ENCODE measurements around the gene LZTFL1. TPM values are rescaled to one million over a fixed set of nuclear protein-coding genes. Genes with fewer than 3 reads are reported as not detected.

LZTFL1 gene
- polyA plus RNA-seq (ENCODE audit: insufficient read length), result 69.8 TPM
- long read RNA-seq, donor 1, full-length matches to known transcripts, result 17 of 17 reads
- long read RNA-seq, donor 1, partial matches to known transcripts, result 0 of 17 reads
- long read RNA-seq, donor 1, other reads (novel, unspliced or antisense), result 0 of 17 reads
- long read RNA-seq, donor 2, full-length matches to known transcripts, result 8 of 8 reads
- long read RNA-seq, donor 2, partial matches to known transcripts, result 0 of 8 reads
- long read RNA-seq, donor 2, other reads (novel, unspliced or antisense), result 0 of 8 reads
- long read RNA-seq, donor 3, full-length matches to known transcripts, result 16 of 16 reads
- long read RNA-seq, donor 3, partial matches to known transcripts, result 0 of 16 reads
- long read RNA-seq, donor 3, other reads (novel, unspliced or antisense), result 0 of 16 reads
- long read RNA-seq, donor 4, result 0 reads
- long read RNA-seq, donor 5, full-length matches to known transcripts, result 13 of 13 reads
- long read RNA-seq, donor 5, partial matches to known transcripts, result 0 of 13 reads
- long read RNA-seq, donor 5, other reads (novel, unspliced or antisense), result 0 of 13 reads
- long read RNA-seq, donor 6, full-length matches to known transcripts, result 17 of 17 reads
- long read RNA-seq, donor 6, partial matches to known transcripts, result 0 of 17 reads
- long read RNA-seq, donor 6, other reads (novel, unspliced or antisense), result 0 of 17 reads
- long read RNA-seq, donor 7, full-length matches to known transcripts, result 19 of 19 reads
- long read RNA-seq, donor 7, partial matches to known transcripts, result 0 of 19 reads
- long read RNA-seq, donor 7, other reads (novel, unspliced or antisense), result 0 of 19 reads
- long read RNA-seq, donor 8, full-length matches to known transcripts, result 9 of 9 reads
- long read RNA-seq, donor 8, partial matches to known transcripts, result 0 of 9 reads
- long read RNA-seq, donor 8, other reads (novel, unspliced or antisense), result 0 of 9 reads

DNA sequence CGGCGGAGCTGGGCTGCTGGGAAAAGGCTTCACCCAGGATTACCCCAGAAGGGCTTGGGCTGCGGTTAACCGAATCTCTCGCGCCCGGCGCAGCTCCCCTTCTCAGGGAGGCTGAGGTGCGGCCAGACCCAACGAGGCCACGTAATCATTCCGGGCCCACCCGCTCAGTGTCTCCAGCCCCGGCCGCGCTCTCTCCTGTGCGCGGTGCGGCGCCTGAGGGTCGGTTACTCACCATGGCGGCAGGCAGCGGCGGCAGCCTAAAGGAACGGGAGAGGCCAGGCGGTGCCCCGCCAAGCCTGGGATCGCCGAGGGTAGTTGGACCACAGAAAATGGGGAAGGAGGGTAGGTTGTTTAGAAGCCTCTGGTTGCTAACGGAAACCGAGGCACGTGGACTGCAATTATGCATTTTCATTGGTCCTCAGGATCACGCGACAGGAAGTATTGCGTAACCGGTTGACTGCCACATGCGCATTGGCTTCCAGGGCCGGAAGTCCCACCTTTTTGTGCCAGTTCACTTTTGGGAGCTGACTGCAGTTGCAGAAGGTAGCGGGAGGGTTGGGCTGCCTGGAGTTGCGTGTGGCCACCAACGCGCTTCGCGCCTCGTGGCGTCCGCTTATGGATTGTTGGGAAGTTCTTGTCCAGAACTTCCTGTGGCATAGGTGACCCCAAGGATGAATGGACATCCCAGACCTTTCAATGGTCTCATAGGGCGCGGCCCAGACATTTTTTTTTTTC is at the start of gene LZTFL1:
Gene LZTFL1 (minus strand): TSS at position 363 of the 735 bp plus-strand sequence. CDS start 128 bp downstream, at position 235.
- peak; percentile 96 for DNase-seq

DNA sequence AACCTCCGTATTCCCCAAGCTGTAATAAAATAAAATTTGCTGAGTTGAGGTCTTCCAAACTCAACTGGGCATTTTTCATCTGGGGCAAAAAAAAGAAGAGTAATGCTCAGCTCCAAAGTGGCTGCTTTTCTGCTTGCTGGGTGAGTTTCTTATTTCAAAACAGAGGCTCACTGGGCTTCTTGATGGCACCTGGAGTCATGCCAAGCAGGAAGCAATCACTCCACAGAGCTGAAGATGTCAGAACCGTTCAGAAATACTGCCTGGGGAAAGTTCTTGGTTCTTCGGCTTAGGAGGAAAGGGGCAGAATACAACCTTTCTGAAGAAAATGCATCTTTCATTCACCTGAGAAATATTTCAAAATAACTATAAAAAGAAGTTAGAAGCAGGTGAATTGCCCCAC is 48.5 kb upstream of the LZTFL1 start:
- DNase-seq, result peak; percentile 21

DNA sequence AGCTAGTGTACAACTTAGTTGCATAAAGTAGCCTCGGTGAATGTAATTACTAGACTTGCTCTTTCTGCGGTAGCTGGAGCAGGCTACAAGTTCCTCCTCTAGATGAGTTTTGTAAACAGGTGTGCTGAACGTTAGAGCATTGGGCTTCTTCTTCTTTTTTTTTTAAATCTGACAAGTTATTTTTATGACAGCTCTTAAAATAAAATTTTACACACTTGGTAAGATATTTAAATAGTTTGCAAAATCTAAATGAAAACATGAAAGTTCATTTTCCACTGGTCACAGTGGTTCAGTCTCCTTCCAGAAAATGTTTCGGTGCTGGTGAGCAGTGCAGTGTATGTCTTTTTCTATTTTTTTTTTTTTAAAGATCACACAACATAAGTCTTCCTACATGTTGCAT is 47.4 kb upstream of the LZTFL1 start:
- DNase-seq, result no peak

DNA sequence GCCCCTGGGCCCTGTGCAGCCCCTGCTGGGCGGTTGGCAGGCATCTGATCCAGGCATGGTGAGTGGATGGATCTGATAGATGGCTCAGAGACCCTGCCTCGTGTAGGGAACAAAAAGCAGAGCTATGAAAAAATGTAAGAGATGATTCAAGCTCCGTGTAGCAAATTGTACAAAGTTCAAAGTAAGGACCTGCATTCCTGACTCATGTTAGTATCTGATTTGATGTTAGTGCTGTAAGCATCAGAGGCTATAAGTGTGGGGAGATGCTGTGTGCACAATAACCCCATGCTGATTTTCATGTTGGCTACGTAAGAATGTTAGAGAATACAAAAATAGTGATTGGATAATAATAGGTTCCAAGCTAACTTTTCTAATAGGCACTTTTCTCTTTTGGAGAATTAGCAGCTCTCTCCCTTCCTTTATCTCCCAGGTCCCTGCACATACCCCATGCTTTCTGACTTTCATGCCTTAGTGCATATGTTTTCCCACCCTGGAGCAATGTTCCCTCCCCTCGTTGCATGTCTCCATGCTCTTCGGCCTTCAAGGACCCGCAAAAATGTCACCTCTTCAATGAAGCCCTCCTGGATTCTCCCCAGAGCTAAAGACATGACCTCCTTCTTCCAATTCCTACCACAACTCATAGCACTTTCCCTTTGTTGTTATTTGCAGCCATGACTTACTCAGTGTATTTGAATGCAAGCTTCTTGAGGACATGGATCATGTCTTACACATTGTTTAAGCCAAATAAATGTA is 46.0 kb upstream of the LZTFL1 start:
- DNase-seq, result no peak

DNA sequence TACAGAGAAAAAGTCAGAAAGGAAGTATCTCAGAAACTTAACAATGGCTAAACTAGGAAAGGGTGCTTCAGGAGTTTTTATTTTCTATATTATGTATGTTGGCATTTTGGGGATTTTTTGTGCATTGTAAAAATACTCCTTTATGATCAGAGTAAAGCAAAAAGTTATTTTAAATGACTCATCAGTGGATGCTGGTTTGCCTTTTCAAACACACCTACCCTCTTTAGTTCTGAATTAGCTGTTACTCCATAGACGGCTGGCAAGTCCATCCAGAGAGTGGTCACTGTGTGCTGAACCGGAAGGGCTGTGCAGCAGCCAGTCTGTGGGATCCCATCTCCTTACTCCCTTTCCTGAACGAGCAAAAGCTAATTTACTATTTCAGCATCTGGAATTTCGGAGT is 45.4 kb upstream of the LZTFL1 start:
- no peak for DNase-seq

GRCh38 chr3:45885979-45886705 is 44.2 kb upstream of the LZTFL1 start, which contains the start of gene CCR9:
Gene CCR9 (plus strand): TSS chr3:45886543. CDS start chr3:45894934, 8,391 bp downstream.
- DNase-seq, result no peak

DNA sequence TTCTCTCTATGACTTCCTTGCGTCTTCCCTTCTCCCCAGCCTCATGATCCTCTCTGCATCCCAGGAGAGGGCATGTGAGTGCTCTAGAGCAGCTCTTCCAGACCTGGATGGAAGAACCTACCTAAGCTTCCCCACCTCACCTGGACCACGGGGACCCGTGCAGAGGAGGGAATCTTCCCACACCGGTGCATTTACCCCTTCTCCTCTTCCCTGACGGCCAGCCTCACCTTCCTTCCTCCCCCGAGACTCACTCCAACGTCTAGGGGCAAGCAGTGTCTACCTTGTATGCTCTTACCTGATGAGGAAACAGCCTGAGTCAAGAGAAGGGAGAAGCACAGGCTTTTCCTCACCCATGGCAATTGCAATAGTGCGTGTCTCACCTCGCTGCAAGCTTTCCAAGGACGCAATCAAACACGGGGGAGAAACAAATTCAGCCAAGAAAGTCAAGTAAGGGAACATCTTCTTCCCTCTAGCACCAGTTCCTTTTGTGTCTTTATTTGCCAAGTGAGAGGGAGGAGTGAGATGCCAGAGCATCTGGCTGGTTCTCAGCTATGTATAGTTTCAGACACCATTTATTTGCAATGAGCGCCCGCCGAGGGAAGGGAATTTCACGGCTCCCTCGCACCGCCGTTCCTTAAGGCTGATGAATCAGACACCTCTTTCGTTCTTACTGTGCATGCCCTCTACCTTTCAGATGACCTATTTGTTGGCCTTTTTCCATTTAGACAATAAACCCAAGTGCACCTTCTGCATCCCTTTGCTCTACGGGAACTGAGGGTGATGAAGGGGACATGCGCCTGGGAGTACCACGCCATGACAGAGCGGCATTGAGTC is 42.7 kb upstream of the LZTFL1 start:
- DNase-seq, result no peak

GRCh38 chr3:45881078-45882022 is 39.4 kb upstream of the LZTFL1 start:
- DNase-seq, result no peak

DNA sequence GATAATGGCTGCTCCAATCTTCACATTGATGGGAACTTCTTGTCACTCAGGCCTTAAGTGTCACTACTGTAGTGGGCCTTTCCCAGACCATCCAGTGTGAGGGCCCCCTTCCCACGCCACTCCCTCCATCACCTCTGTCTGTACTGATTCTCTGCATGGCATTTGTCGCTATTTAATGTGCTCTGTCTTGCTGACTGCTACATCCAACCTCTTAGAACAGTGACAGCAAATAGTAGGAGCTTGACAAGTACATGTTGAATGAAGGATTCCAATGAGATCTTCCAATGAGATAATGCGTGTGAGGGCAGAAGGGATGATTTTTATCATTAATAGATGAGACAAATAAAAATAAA is 38.8 kb upstream of the LZTFL1 start:
- DNase-seq, result no peak

DNA sequence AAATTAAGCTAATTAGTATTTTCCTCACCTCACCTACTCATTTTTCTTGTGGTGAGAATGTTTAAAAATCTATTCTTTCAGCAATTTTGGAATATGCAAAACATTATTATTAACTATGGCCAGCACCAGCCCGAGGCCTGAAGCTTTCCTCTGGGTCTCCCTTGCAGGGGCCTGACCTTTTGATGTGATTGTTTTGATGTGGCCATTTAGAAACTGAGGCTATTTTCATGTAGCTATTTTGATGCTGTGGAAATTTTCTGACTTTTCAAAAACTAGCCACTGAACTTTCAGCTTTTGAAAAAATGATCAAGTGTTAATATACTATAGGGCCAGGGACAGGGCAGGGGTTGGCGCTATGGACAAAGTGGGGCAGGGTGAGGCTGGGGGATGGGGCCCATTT is 36.2 kb upstream of the LZTFL1 start:
- no peak for DNase-seq

DNA sequence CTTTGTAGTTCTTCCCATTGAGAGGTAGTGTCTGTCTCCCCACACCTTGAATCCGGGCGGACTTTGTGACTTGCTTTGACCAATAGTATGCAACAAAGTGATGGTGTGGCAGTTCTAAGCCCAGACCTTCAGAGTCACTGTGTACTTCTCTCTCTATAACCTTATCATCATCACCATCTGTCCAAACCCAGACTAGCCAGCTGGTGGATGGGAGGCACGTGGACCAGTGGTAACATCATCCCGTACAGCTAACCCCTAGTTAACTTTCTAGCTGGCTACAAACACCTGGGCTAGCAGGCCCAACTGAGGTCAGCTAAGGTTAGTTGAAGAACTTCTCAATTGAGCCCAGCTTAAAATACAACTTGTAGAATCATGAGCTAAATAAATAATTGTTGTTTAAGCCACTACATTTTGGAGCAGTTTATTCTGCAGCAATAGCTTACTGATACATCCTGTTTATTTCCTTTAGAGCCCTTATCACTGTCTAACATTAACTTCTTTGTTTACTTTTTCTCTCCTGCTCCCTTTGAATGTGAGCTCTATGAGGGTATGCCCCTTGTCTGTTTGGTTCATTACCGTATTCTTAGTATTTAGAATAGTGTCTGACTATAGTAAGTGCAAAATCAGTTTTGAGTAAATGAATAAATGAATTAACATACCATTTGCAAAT is 32.9 kb upstream of the LZTFL1 start:
- DNase-seq, result no peak

DNA sequence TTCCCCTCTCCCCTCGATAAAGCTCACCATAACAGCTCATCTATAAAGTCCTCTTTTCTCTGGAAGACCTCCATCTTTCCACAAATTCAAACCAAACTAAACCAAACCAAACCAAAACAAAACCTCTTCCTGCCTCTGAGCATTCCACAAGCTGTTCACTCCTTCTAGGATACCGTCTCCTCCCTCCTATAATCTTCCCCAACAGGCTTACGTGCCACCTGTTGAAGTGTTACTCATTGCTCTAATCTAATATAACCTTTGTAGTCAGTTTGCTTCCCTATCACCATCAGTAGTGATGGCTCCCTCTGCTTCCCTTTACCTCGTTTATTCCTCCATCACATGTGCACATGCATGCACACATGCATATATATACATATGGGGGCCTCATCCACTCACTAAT is 31.7 kb upstream of the LZTFL1 start:
- DNase-seq, result no peak

DNA sequence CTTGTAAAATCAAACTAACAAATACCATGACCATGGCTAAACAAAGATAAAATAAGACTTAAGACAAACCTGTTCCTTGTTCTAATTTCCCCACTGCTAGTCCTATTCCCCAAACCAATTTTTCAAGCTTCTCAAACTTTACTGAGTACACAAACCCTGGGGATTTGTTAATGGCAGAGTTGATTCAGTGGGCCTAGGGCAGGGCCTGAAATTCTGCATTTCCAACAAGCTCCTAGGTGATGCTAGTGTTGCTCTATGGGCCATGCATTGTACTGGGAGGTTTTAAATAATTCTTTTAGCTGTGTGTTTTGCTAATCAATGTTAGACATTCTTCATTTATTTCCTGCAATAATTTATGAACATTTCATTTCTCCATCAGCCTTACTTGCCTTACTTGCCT is 31.1 kb upstream of the LZTFL1 start:
- DNase-seq, result no peak

- no peak for DNase-seq
Observed at GRCh38 chr3:45872569-45872968, 30.6 kb upstream of the LZTFL1 start.

DNA sequence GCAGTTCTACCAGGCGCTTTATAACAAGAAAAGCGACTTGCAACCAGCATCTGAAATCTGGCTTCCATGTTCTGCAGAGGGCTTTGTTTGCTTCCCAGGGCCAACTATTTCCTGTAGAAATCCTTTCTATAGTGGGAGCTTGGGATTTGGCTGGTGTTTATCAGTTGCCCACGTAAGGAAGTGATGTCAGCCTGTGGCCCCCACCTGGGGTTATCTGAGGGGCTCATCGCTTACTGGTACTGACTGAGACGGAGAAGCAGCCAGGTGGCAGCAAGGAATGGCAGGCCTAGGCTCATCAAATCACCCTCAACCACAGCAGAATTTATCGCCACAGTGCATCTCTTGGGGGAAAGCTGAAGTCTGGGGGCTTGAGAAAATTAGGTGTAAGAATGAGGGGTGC is 29.9 kb upstream of the LZTFL1 start:
- no peak for DNase-seq

DNA sequence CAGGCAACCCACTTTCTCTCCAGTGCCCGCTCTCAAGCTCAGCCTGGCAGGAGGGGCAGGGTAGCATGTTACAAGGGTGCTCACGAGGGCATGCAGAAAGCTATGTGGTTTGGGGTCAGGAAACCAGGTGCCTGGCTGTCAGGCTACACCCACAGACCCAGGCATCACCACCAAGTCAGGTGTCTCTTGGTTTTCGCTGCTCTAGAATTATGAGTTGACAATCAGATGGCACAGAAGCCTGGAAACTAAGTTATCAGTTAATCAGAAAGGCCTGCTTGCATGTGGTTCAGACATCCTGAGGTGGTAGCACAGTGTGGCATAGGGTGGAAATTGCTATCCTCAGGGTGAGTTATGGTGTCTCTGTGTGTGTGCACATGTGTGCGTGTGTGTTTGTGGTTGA is 28.2 kb upstream of the LZTFL1 start:
- DNase-seq, result no peak

- DNase-seq, result no peak
Observed at GRCh38 chr3:45869638-45870037, 27.7 kb upstream of the LZTFL1 start.

DNA sequence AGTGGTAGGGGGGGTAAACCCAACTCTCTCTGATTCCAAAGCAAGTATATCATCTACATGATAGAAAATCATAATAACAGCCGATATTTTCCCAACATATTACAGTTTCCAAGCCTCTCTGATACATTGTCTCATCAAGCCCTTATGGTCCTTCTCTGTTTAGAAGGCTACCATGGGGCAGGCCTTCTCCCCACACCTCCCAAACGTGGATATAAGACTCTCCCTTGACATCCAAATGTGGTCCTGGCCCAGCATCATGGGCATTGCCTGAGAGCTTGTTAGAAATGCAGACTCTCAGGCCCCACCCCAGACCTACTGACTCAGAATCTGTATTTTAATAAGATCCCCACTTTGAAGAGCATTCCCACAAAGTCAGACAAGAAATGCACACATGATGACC is 26.7 kb upstream of the LZTFL1 start:
- no peak for DNase-seq

Measured in left kidney (tissue), 8 donors.